Activated T-cell treated with anti-CD3 and anti-CD28 coated beads, Interleukin-2, amount 50 U/mL, for 72 hours (primary cell): ENCODE results near the gene FCHSD2. TPM values are rescaled to one million over a fixed set of nuclear protein-coding genes. Genes with fewer than 3 reads are reported as not detected.
A peak's percentile ranks its signal among the peaks of the same experiment; 100 is the strongest.
"Not testable (repeated sequence)": the region's sequence is repeated elsewhere in the genome, so short reads cannot be mapped to it uniquely, and the experiment has no call there.

Experiments
- ATAC-seq, 2 donors: fragments of 150-1000 bp; cut with Tn5 transposase; replicated peaks in 1 of 2; 2 replicates each; pipeline ENCODE4 v1.10.0; 2021; ENCODE audit warnings: moderate library complexity in 2 of 2, mild to moderate bottlenecking in 1 of 2
- DNase-seq, 2 donors: peaks; one replicate each; pipeline ENCODE4 v3.0.0; 2021 to 2022; ENCODE audit warnings: mixed read lengths in 1 of 2
- H3K27ac Mint-ChIP-seq: one replicate; pipeline ENCODE4 v1.8.0; 2022; ENCODE audit warnings: mild to moderate bottlenecking, moderate library complexity, mixed read lengths
- H3K27me3 Mint-ChIP-seq: one replicate; pipeline ENCODE4 v1.8.0; 2022; ENCODE audit warnings: low read depth, mixed read lengths
- H3K36me3 Mint-ChIP-seq, 2 donors: one replicate each; pipeline ENCODE4 v1.8.0; 2022; ENCODE audit warnings: mixed read lengths in 2 of 2, mild to moderate bottlenecking in 1 of 2; ENCODE audit not compliant: insufficient read depth in 2 of 2
- H3K4me1 Mint-ChIP-seq: one replicate; pipeline ENCODE4 v1.8.0; 2022; ENCODE audit warnings: low read depth, mixed read lengths
- H3K4me3 Mint-ChIP-seq, 2 donors: one replicate each; pipeline ENCODE4 v1.8.0; 2022; ENCODE audit warnings: mild to moderate bottlenecking in 2 of 2, mixed read lengths in 2 of 2, moderate library complexity in 2 of 2
- H3K9me3 Mint-ChIP-seq, 2 donors: one replicate each; pipeline ENCODE4 v1.8.0; 2022; ENCODE audit warnings: mixed read lengths in 2 of 2
- total RNA-seq, 2 donors: library from RNA; stranded (reverse); gene quantifications; one replicate each; pipeline ENCODE4 v1.2.3, GENCODE V29; 2022

The FCHSD2 gene
- total RNA-seq, 2 donors from 2014 or later, result 38.3 to 47.1 TPM

GRCh38 chr11:73074319-73074718 lies 67.8 kb downstream of the FCHSD2 start:
- no peak overlapping the region for H3K27ac Mint-ChIP-seq
- ATAC-seq (no peak), DNase-seq (no peak)
- peaks cover 2 to 15% of the 10 kb centered on the region in 2 donors for H3K36me3 Mint-ChIP-seq
- peaks cover 0 to 2% of the 10 kb centered on the region in 2 donors for H3K9me3 Mint-ChIP-seq
- no peaks in the 10 kb centered on the region for H3K27me3 Mint-ChIP-seq
- no peak overlapping the region for H3K4me3 Mint-ChIP-seq
- peaks cover 26% of the 10 kb centered on the region for H3K4me1 Mint-ChIP-seq

GRCh38 chr11:73072935-73073481 lies 69.1 kb downstream of the FCHSD2 start:
- Mint-ChIP-seq H3K4me3 (peak overlapping the region in 1 of 2 donors; percentile 4), H3K27me3 (no peaks in the 10 kb centered on the region), H3K36me3 (peaks cover 2 to 9% of the 10 kb centered on the region in 2 donors), H3K9me3 (peaks cover 0 to 2% of the 10 kb centered on the region in 2 donors), H3K27ac (peak overlapping the region; percentile 20), H3K4me1 (peaks cover 26% of the 10 kb centered on the region)
- DNase-seq (no peak), ATAC-seq (peak in 1 of 2 donors; percentile 48)

- H3K27me3 Mint-ChIP-seq, result no peaks in the 10 kb centered on the region
- no peak overlapping the region for H3K27ac Mint-ChIP-seq
- ATAC-seq (no peak), DNase-seq (no peak)
- peaks cover 2% of the 10 kb centered on the region in 2 donors for H3K36me3 Mint-ChIP-seq
- H3K9me3 Mint-ChIP-seq, result no peaks in the 10 kb centered on the region
- H3K4me3 Mint-ChIP-seq, result no peak overlapping the region
- H3K4me1 Mint-ChIP-seq, result peaks cover 29% of the 10 kb centered on the region
These were observed 71.5 kb downstream of the FCHSD2 start for GRCh38 chr11:73070653-73071052.

GRCh38 chr11:73061857-73062424 lies 80.2 kb downstream of the FCHSD2 start:
- H3K4me1 Mint-ChIP-seq, result peaks cover 12% of the 10 kb centered on the region
- not testable (repeated sequence) for H3K27ac Mint-ChIP-seq, H3K27me3 Mint-ChIP-seq, H3K4me3 Mint-ChIP-seq, H3K9me3 Mint-ChIP-seq, ATAC-seq, H3K36me3 Mint-ChIP-seq, DNase-seq

GRCh38 chr11:73061434-73061833 lies 80.7 kb downstream of the FCHSD2 start:
- ATAC-seq, H3K27me3 Mint-ChIP-seq, DNase-seq, H3K4me3 Mint-ChIP-seq, H3K9me3 Mint-ChIP-seq, H3K27ac Mint-ChIP-seq, H3K36me3 Mint-ChIP-seq: not testable (repeated sequence)
- peaks cover 12% of the 10 kb centered on the region for H3K4me1 Mint-ChIP-seq

- Mint-ChIP-seq H3K4me1 (peaks cover 12% of the 10 kb centered on the region), H3K9me3 (peaks cover 4% of the 10 kb centered on the region in 2 donors), H3K27me3 (no peaks in the 10 kb centered on the region), H3K27ac (no peak overlapping the region), H3K4me3 (no peak overlapping the region), H3K36me3 (peaks cover 2 to 7% of the 10 kb centered on the region in 2 donors)
- no peak for DNase-seq
- peak; percentile 52 to 60 for ATAC-seq
These were observed 82.2 kb downstream of the FCHSD2 start for GRCh38 chr11:73059915-73060314.

GRCh38 chr11:73058989-73059674 lies 83.0 kb downstream of the FCHSD2 start:
- Mint-ChIP-seq H3K36me3 (peaks cover 2 to 5% of the 10 kb centered on the region in 2 donors), H3K4me1 (peaks cover 6% of the 10 kb centered on the region), H3K9me3 (peaks cover 2 to 3% of the 10 kb centered on the region in 2 donors), H3K4me3 (no peak overlapping the region), H3K27ac (no peak overlapping the region), H3K27me3 (no peaks in the 10 kb centered on the region)
- ATAC-seq (no peak), DNase-seq (no peak)

- H3K36me3 Mint-ChIP-seq, result peaks cover 0 to 1% of the 10 kb centered on the region in 2 donors
- H3K9me3 Mint-ChIP-seq, result no peaks in the 10 kb centered on the region
- no peak overlapping the region for H3K27ac Mint-ChIP-seq
- H3K4me1 Mint-ChIP-seq, result no peaks in the 10 kb centered on the region
- H3K27me3 Mint-ChIP-seq, result no peaks in the 10 kb centered on the region
- ATAC-seq (no peak), DNase-seq (no peak)
- no peak overlapping the region for H3K4me3 Mint-ChIP-seq
These were observed 86.3 kb downstream of the FCHSD2 start for GRCh38 chr11:73055655-73056354.

GRCh38 chr11:73055002-73055401 lies 87.1 kb downstream of the FCHSD2 start:
- no peaks in the 10 kb centered on the region for H3K4me1 Mint-ChIP-seq
- no peaks in the 10 kb centered on the region for H3K27me3 Mint-ChIP-seq
- ATAC-seq (no peak), DNase-seq (no peak)
- H3K4me3 Mint-ChIP-seq, result no peak overlapping the region
- H3K36me3 Mint-ChIP-seq, result peaks cover 0 to 1% of the 10 kb centered on the region in 2 donors
- no peaks in the 10 kb centered on the region for H3K9me3 Mint-ChIP-seq
- no peak overlapping the region for H3K27ac Mint-ChIP-seq

- no peaks in the 10 kb centered on the region for H3K27me3 Mint-ChIP-seq
- H3K4me1 Mint-ChIP-seq, result no peaks in the 10 kb centered on the region
- no peak overlapping the region for H3K27ac Mint-ChIP-seq
- peaks cover 0 to 1% of the 10 kb centered on the region in 2 donors for H3K36me3 Mint-ChIP-seq
- no peaks in the 10 kb centered on the region for H3K9me3 Mint-ChIP-seq
- ATAC-seq (no peak), DNase-seq (no peak)
- no peak overlapping the region for H3K4me3 Mint-ChIP-seq
These were observed 88.2 kb downstream of the FCHSD2 start for GRCh38 chr11:73053964-73054363.

- H3K4me1 Mint-ChIP-seq, result peaks cover 12% of the 10 kb centered on the region
- H3K4me3 Mint-ChIP-seq, result no peak overlapping the region
- DNase-seq (no peak), ATAC-seq (no peak)
- H3K9me3 Mint-ChIP-seq, result no peaks in the 10 kb centered on the region
- H3K27ac Mint-ChIP-seq, result no peak overlapping the region
- H3K27me3 Mint-ChIP-seq, result no peaks in the 10 kb centered on the region
- H3K36me3 Mint-ChIP-seq, result no peaks in the 10 kb centered on the region
These were observed 93.7 kb downstream of the FCHSD2 start for GRCh38 chr11:73048446-73048845.

- no peak for ATAC-seq
- no peak for DNase-seq
- no peaks in the 10 kb centered on the region for H3K36me3 Mint-ChIP-seq
- H3K27me3 Mint-ChIP-seq, result no peaks in the 10 kb centered on the region
- H3K9me3 Mint-ChIP-seq, result no peaks in the 10 kb centered on the region
- H3K4me3 Mint-ChIP-seq, result peak overlapping the region; percentile 39 to 60
- peak overlapping the region; percentile 45 for H3K27ac Mint-ChIP-seq
- peaks cover 12% of the 10 kb centered on the region for H3K4me1 Mint-ChIP-seq
These were observed 94.2 kb downstream of the FCHSD2 start for GRCh38 chr11:73047773-73048371.

GRCh38 chr11:73040046-73040445 lies 102.1 kb downstream of the FCHSD2 start:
- Mint-ChIP-seq H3K27ac (no peak overlapping the region), H3K9me3 (no peaks in the 10 kb centered on the region), H3K36me3 (peaks cover 0 to 1% of the 10 kb centered on the region in 2 donors), H3K27me3 (no peaks in the 10 kb centered on the region), H3K4me3 (no peak overlapping the region), H3K4me1 (peaks cover 3% of the 10 kb centered on the region)
- no peak for DNase-seq
- no peak for ATAC-seq
